HepG2 (cell line): ENCODE measurements around the gene CREG1. TPM values are rescaled to one million over a fixed set of nuclear protein-coding genes. Genes with fewer than 3 reads are reported as not detected.

Experiments used
- ATAC-seq: fragments of 200-7000 bp; cut with Tn5 transposase; 3 replicates; pipeline ENCODE4 v1.9.1; 2020; ENCODE audit warnings: mild to moderate bottlenecking, moderate library complexity
- BruUV-seq: library from RNA; stranded (reverse); fragments of 400-500 nt; replicated peaks from 2 replicates; lab custom pipeline; 2021; lab: Mats Ljungman, UMichigan
- CTCF ChIA-PET: fragments of 300-600 bp; formaldehyde crosslinking; extraction: SDS; loops from one replicate; lab custom pipeline; 2021; ENCODE audit warnings: low total read pairs, inconsistent platforms, low intra/inter-chr PET ratio; lab: Yijun Ruan, JAX
- POLR2A ChIA-PET: fragments of 350-600 bp; sonication (Branson Sonifier 250); formaldehyde crosslinking; loops from one replicate; lab custom pipeline; 2020; ENCODE audit warnings: antibody characterized with exemption, inconsistent platforms; lab: Yijun Ruan, JAX
- DNase-seq: peaks from one replicate; pipeline ENCODE4 v3.0.0-alpha.2; 2015; ENCODE audit warnings: low spot score
- FAIRE-seq: peaks from 3 replicates; lab custom pipeline; 2011; peaks lifted over from hg19 to GRCh38; lab: Jason Lieb, UNC
- H2AFZ ChIP-seq: one replicate; pipeline ENCODE4 v1.6.1; 2011; ENCODE audit warnings: low read length, inconsistent platforms
- H3K27ac ChIP-seq: fragments of 300-600 bp; 3 replicates; pipeline ENCODE4 v1.8.0; 2011; ENCODE audit warnings: mixed run types, mild to moderate bottlenecking, mixed read lengths, low read length, inconsistent platforms; ENCODE audit not compliant: insufficient read depth; ENCODE audit errors: extremely low read length
- H3K27me3 ChIP-seq, 2 experiments: fragments of 200-600 bp in 1 of 2; 2 replicates in 1 of 2; 3 replicates in 1 of 2; pipeline versions ENCODE4 v1.6.0 to v1.8.0; 2011; ENCODE audit warnings: low read length in 2 of 2, mild to moderate bottlenecking in 2 of 2, moderate library complexity in 2 of 2, inconsistent platforms in 1 of 2; ENCODE audit not compliant: insufficient read depth in 2 of 2, control insufficient read depth in 1 of 2
- H3K36me3 ChIP-seq, 2 experiments: fragments of 200-600 bp in 1 of 2; replicated peaks in 1 of 2; 2 replicates in 1 of 2; 3 replicates in 1 of 2; pipeline versions ENCODE4 v1.5.1 to v1.8.0; 2011; ENCODE audit warnings: low read length in 2 of 2, inconsistent platforms in 1 of 2; ENCODE audit not compliant: insufficient read depth in 2 of 2, control insufficient read depth in 1 of 2
- H3K4me1 ChIP-seq: 2 replicates; pipeline ENCODE4 v1.5.1; 2012; ENCODE audit warnings: low read length, inconsistent platforms; ENCODE audit not compliant: insufficient read depth
- H3K4me2 ChIP-seq: 2 replicates; pipeline ENCODE4 v1.6.0; 2011; ENCODE audit warnings: low read depth, low read length, inconsistent platforms
- H3K4me3 ChIP-seq, 3 experiments: fragments of 200-600 bp in 1 of 3; sonication (generic), shearing (Covaris generic) in 1 of 3; replicated peaks in 1 of 3; 2 replicates each; pipeline ENCODE4 v1.5.1; 2011 to 2016; ENCODE audit warnings: low read length in 3 of 3, inconsistent platforms in 2 of 3, low read depth in 2 of 3, mild to moderate bottlenecking in 2 of 3, control low read depth in 1 of 3, mixed read lengths in 1 of 3; ENCODE audit not compliant: insufficient read depth in 1 of 3
- H3K79me2 ChIP-seq: one replicate; pipeline ENCODE4 v1.6.1; 2011; ENCODE audit warnings: low read length, inconsistent platforms; ENCODE audit not compliant: insufficient read depth
- H3K9ac ChIP-seq: 2 replicates; pipeline ENCODE4 v1.6.0; 2011; ENCODE audit warnings: mild to moderate bottlenecking, low read depth, low read length, inconsistent platforms; ENCODE audit not compliant: insufficient read depth
- H3K9me3 ChIP-seq: 2 replicates; pipeline ENCODE4 v1.5.1; 2012; ENCODE audit warnings: mild to moderate bottlenecking, low read length
- H4K20me1 ChIP-seq: 2 replicates; pipeline ENCODE4 v1.6.0; 2011; ENCODE audit warnings: inconsistent platforms, mild to moderate bottlenecking, low read length, moderate library complexity; ENCODE audit not compliant: insufficient read depth
- HCFC1 ChIP-seq: fragments of 150-350 bp; IDR thresholded peaks from 2 replicates; pipeline ENCODE4 v1.6.1; 2014; ENCODE audit warnings: low read depth, low read length
- MED13 ChIP-seq: sonication (generic); formaldehyde crosslinking; IDR thresholded peaks from 2 replicates; pipeline ENCODE4 v1.5.0; 2020; ENCODE audit warnings: missing genetic modification reagents
- POLR2G ChIP-seq: fragments of 200-400 bp; formaldehyde crosslinking; IDR thresholded peaks from 2 replicates; pipeline ENCODE4 v1.6.1; 2018; ENCODE audit warnings: mild to moderate bottlenecking, low read depth, low read length, moderate library complexity
- SETDB1 ChIP-seq: sonication (generic); formaldehyde crosslinking; IDR thresholded peaks from 2 replicates; pipeline ENCODE4 v1.5.1; 2020; ENCODE audit warnings: missing genetic modification reagents, mild to moderate bottlenecking, borderline replicate concordance
- ZBTB7B ChIP-seq: sonication (generic); formaldehyde crosslinking; IDR thresholded peaks from 2 replicates; pipeline ENCODE4 v1.4.0; 2020; ENCODE audit warnings: missing genetic modification reagents
- ZNF616 ChIP-seq: sonication (generic); formaldehyde crosslinking; IDR thresholded peaks from 2 replicates; pipeline ENCODE4 v1.5.0; 2020; ENCODE audit warnings: low read depth, mild to moderate bottlenecking, missing genetic modification reagents
- WGBS: methylation state at CpG from one replicate; pipeline ENCODE4 v1.1.6; 2017; ENCODE audit warnings: low lambda C conversion rate; 5-methylcytosine and 5-hydroxymethylcytosine counted together
- in situ Hi-C: cut with HindIII; loops from 2 replicates; pipeline ENCODE4 v1.10.0; 2017; ENCODE audit warnings: low pct_unique_long_range_greater_than_20kb; ENCODE audit not compliant: extremely low pct_ligation_motif_present
- intact Hi-C: fragments of 100-400 bp; cut with micrococcal nuclease; formaldehyde crosslinking; loops from one replicate; pipeline ENCODE4 v1.10.0; 2022; ENCODE audit not compliant: unreplicated experiment
- polyA plus RNA-seq, 8 experiments: library from polyadenylated mRNA; depleted of rRNA in 3 of 8; stranded (reverse) in 7 of 8; unstranded in 1 of 8; fragments of >200 nt; fragmentation: Illumina TruSeq in 4 of 8; extraction: Trizol in 4 of 8; gene quantifications; 2 replicates each; pipeline versions ENCODE4 v1.2.1 to v1.2.3, GENCODE V29; 2011 to 2016; ENCODE audit warnings: low read depth in 4 of 8, missing spikeins in 1 of 8, mixed read lengths in 1 of 8; ENCODE audit not compliant: insufficient read depth in 1 of 8
- total RNA-seq, 5 experiments: library from RNA; depleted of rRNA; stranded (reverse); fragments of >200 nt; fragmentation: Illumina TruSeq; extraction: Trizol; gene quantifications; 2 replicates each; pipeline ENCODE4 v1.2.3, GENCODE V29; 2016; ENCODE audit warnings: low read depth in 1 of 5
- TF ChIP-seq, protein P1 (sequence below), 2 experiments: fragments of 450-650 bp in 1 of 2; sonication (generic) in 1 of 2; formaldehyde crosslinking in 1 of 2; IDR thresholded peaks; 2 replicates each; pipeline versions ENCODE4 v1.6.1 to v1.8.0; 2016 to 2022; ENCODE audit warnings: antibody characterized with exemption in 1 of 2, mild to moderate bottlenecking in 1 of 2, missing genetic modification reagents in 1 of 2
- TF ChIP-seq, protein P2 (sequence below): sonication (generic); formaldehyde crosslinking; IDR thresholded peaks from 2 replicates; pipeline ENCODE4 v1.4.0; 2020; ENCODE audit warnings: missing genetic modification reagents, mild to moderate bottlenecking, borderline replicate concordance

Gene CREG1
- total and polyA plus RNA-seq, 2 of the 13 experiments (the other 11 are each of a cell fraction or from before 2014, with no cell fraction given) = 31.3 to 33.5 TPM

DNA sequence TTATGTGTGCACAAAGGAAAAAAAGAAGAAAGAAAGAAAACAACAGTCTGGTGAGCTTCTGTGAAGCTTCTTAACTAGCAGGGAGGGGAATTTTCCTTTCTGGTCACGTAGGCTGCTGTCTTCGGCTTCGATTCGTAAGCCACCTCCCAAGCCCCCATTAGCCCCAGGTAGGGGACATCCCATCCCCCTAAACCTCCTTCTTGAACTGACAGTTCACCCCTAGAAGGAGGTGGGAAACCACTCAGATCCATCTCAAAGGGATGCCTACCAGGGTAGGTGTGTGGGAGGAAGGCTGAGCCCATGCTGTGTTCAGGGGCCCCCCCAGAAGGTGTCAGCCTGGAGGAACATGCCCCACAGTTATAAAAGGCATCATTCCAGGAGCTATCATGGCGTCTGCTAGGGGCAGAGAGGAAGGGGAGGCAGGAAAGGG is 61.1 kb downstream of the CREG1 start:
- H3K79me2 ChIP-seq = no peaks in the 10 kb centered on the region
- DNase-seq (no peak), ATAC-seq (no peak), FAIRE-seq (no peak)
- H3K9me3 ChIP-seq = no peaks in the 10 kb centered on the region
- H3K27me3 ChIP-seq = peaks cover 2 to 20% of the 10 kb centered on the region in 2 experiments; a peak in 4 of 5 replicates
- no peak overlapping the region for H3K4me3 ChIP-seq
- WGBS = 61% methylated on average over 5 of the region's 5 CpGs
- ChIA-PET POLR2A (no interaction called here), CTCF (no interaction called here)
- TF ChIP-seq SETDB1 (CRISPR knock-in tag) = no peak
- no peak for TF ChIP-seq MED13 (CRISPR knock-in tag)
- no peak for TF ChIP-seq ZBTB7B (CRISPR knock-in tag)
- no peak for TF ChIP-seq ZNF616 (CRISPR knock-in tag)
- TF ChIP-seq, protein P1, sequence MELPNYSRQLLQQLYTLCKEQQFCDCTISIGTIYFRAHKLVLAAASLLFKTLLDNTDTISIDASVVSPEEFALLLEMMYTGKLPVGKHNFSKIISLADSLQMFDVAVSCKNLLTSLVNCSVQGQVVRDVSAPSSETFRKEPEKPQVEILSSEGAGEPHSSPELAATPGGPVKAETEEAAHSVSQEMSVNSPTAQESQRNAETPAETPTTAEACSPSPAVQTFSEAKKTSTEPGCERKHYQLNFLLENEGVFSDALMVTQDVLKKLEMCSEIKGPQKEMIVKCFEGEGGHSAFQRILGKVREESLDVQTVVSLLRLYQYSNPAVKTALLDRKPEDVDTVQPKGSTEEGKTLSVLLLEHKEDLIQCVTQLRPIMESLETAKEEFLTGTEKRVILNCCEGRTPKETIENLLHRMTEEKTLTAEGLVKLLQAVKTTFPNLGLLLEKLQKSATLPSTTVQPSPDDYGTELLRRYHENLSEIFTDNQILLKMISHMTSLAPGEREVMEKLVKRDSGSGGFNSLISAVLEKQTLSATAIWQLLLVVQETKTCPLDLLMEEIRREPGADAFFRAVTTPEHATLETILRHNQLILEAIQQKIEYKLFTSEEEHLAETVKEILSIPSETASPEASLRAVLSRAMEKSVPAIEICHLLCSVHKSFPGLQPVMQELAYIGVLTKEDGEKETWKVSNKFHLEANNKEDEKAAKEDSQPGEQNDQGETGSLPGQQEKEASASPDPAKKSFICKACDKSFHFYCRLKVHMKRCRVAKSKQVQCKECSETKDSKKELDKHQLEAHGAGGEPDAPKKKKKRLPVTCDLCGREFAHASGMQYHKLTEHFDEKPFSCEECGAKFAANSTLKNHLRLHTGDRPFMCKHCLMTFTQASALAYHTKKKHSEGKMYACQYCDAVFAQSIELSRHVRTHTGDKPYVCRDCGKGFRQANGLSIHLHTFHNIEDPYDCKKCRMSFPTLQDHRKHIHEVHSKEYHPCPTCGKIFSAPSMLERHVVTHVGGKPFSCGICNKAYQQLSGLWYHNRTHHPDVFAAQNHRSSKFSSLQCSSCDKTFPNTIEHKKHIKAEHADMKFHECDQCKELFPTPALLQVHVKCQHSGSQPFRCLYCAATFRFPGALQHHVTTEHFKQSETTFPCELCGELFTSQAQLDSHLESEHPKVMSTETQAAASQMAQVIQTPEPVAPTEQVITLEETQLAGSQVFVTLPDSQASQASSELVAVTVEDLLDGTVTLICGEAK (IDR thresholded peaks at IDR 0.05) = no peak
- TF ChIP-seq, protein P1 (CRISPR knock-in tag; IDR thresholded peaks at IDR 0.05) = no peak
- TF ChIP-seq HCFC1 = no peak
- TF ChIP-seq, protein P2, sequence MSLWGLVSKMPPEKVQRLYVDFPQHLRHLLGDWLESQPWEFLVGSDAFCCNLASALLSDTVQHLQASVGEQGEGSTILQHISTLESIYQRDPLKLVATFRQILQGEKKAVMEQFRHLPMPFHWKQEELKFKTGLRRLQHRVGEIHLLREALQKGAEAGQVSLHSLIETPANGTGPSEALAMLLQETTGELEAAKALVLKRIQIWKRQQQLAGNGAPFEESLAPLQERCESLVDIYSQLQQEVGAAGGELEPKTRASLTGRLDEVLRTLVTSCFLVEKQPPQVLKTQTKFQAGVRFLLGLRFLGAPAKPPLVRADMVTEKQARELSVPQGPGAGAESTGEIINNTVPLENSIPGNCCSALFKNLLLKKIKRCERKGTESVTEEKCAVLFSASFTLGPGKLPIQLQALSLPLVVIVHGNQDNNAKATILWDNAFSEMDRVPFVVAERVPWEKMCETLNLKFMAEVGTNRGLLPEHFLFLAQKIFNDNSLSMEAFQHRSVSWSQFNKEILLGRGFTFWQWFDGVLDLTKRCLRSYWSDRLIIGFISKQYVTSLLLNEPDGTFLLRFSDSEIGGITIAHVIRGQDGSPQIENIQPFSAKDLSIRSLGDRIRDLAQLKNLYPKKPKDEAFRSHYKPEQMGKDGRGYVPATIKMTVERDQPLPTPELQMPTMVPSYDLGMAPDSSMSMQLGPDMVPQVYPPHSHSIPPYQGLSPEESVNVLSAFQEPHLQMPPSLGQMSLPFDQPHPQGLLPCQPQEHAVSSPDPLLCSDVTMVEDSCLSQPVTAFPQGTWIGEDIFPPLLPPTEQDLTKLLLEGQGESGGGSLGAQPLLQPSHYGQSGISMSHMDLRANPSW (CRISPR knock-in tag) = no peak
- TF ChIP-seq POLR2G = no peak
- H3K4me1 ChIP-seq = no peaks in the 10 kb centered on the region; the same call in 1 of the 2 replicates
- H3K4me2 ChIP-seq = no peak overlapping the region
- H4K20me1 ChIP-seq = no peaks in the 10 kb centered on the region
- no peaks in the 10 kb centered on the region for H3K36me3 ChIP-seq
- intact Hi-C loops = loop anchor here (1.0 kb wide), 1 partner anchor 22 kb away; no protein-coding TSS in a partner anchor
- in situ Hi-C loops = no loop called here
- H3K9ac ChIP-seq = no peak overlapping the region
- BruUV-seq = no TSS peak
- H2AFZ ChIP-seq = no peak overlapping the region
- H3K27ac ChIP-seq = no peak overlapping the region
